Activated T-helper 9 cell treated with anti-CD3 and anti-CD28 coated beads, Interleukin-2, amount 50 U/mL, for 16 hours (primary cell): ENCODE measurements around the gene TSPAN16.
A peak's percentile ranks its signal among the peaks of the same experiment; 100 is the strongest.
"Not testable (repeated sequence)": the region's sequence is repeated elsewhere in the genome, so short reads cannot be mapped to it uniquely, and the experiment has no call there.

Experiments
- DNase-seq: peaks from one replicate; pipeline ENCODE4 v3.0.0-alpha.2; 2020; ENCODE audit warnings: low read depth

TSPAN16 gene

GRCh38 chr19:11346104-11346940 lies 50.4 kb downstream of the TSPAN16 start, which contains the start of the genes CCDC159 and TMEM205:
Gene CCDC159 (plus strand): TSS chr19:11346519. CDS start chr19:11346607, 88 bp downstream.
Gene TMEM205 (minus strand): TSS chr19:11346268. CDS start chr19:11345619, 649 bp downstream.
- peak; percentile 98 for DNase-seq

DNA sequence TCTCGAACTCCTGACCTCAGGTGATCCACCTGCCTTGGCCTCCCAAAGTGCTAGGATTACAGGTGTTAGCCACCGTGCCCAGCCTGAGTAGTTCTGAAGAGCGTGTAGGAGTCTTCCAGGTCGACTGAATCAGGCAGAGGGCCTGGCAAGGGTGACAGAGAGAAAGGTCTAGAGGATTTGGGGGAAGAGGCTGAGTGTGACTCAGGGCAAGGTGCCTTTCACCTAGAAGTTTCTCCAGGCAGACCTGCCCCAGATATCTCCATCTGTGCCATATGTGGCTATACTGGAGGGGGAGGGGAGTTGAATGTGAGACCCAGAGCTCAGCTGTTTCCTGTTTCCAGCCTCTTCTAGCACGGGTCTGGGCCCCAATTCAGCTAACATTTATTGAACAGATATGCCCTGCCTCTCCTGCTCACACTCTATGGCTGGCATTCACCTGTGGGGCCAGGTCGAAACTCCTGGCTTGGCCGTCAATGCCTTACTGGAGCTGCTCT lies 51.6 kb downstream of the TSPAN16 start:
- DNase-seq = no peak

- no peak for DNase-seq
Measured at GRCh38 chr19:11349171-11349570, 53.2 kb downstream of the TSPAN16 start.

GRCh38 chr19:11354102-11354501 lies 58.1 kb downstream of the TSPAN16 start:
- DNase-seq = not testable (repeated sequence)

GRCh38 chr19:11355160-11356073 lies 59.5 kb downstream of the TSPAN16 start, which contains the start of gene PLPPR2:
Gene PLPPR2 (plus strand): TSS chr19:11355432. CDS start chr19:11357674, 2,242 bp downstream.
- DNase-seq = peak; percentile 70

DNA sequence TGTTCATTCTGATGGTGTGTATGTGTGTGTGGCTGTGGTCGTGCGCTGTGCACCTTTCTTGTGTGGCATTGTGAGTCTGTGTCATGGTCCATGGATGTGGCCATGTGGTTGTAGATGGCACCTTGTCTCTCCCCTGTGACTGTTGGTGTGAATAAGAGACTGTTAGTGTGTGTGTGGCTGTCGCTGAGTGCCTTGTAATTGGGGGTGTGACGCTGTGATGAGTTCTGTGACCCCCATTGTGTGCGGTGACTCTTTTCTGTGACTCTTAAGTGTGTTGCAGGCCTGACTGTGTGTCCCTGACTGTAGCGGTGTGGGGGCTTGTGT lies 60.1 kb downstream of the TSPAN16 start:
- DNase-seq = no peak

GRCh38 chr19:11356676-11357550 lies 61.0 kb downstream of the TSPAN16 start:
- DNase-seq = no peak

- no peak for DNase-seq
Measured at GRCh38 chr19:11359421-11359820, 63.5 kb downstream of the TSPAN16 start.

DNA sequence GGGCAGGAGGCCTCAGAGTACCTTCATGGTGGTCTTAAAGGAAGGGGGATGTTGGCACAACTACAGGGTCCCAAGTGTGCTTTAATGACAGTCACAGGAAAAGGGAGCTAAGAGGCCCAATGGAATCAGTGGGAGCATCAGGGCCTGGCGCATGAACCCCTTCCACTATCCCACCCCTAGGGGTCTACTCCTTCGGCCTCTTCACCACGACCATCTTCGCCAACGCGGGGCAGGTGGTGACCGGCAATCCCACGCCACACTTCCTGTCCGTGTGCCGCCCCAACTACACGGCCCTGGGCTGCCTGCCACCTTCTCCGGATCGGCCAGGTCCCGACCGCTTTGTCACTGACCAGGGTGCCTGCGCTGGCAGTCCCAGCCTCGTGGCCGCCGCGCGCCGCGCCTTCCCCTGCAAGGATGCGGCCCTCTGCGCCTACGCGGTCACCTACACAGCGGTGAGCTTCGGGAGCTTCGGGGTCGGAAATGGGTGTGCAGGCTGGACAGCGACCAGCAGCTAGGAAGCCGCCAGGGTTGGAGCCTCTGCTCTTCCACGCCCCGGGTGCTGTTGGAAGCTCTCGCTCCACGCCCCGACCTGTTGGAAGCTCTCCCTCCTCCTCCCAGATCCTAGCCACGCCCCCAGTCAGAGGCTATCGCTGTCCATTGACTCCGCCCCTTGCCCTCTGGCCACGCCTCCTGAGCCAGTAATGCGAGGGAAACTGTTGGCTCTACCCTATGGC lies 65.2 kb downstream of the TSPAN16 start:
- DNase-seq = no peak

DNA sequence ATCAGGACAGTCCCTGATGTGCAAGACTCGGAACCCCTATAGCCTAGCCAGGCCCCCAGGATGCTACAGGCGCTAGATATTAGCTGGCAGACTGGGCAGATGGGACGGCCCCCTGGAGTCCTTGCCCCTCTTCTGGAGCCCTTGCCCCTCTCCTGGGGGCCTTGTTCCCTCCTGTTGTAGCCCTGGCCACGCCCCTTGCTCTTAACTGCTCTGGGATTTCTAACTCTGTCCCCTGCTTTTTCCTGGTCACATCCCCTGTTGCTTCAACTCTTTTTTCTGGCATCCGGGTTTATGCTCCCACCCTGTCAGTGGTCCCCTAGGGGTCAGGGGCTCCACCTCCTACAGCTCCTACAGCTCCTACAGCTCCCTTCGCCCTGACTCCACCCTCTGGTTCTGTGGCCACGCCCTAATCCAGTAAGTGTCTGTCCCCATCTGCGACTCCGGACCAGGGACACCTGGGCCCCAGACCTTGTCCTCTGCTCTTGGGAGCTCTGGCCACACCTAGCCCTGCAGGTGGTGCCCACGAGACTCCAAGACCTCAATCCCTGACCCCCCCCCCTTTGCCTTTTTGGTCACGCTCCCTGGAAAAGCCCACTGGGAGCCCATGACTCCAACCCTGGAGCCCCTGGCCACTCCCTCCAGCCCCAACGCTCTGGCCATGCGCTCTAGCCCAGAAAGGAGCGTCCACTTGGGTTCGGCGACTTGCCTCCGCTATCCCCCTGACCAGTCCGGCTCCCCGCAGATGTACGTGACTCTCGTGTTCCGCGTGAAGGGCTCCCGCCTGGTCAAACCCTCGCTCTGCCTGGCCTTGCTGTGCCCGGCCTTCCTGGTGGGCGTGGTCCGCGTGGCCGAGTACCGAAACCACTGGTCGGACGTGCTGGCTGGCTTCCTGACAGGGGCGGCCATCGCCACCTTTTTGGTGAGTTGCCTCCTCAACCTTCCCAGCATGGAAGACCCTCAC lies 66.1 kb downstream of the TSPAN16 start:
- DNase-seq = no peak

DNA sequence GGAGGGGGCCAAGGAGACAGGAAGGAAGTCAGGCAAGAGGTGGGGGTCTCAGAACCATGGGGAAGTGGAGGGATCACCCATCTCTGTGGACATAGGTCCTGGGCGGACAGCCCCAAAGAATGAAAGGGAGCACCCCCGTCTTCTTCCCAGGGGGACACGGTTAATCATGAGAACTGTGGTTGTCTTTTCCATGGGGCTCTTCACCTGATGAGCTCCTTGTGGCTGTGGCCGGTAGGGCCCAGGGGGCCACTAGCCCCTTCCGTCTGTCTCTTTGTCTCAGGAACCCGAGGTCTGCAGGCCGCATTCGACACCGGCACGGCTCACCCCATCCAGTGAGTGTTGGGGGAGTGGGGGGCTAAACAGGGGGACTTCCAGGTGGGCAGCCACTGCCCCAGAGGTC lies 67.9 kb downstream of the TSPAN16 start:
- DNase-seq = no peak

GRCh38 chr19:11364296-11364904 lies 68.4 kb downstream of the TSPAN16 start:
- no peak for DNase-seq

GRCh38 chr19:11364935-11365334 lies 69.0 kb downstream of the TSPAN16 start:
- no peak for DNase-seq
